ENCODE results near the gene PTPA.
"Not testable (repeated sequence)": the region's sequence is repeated elsewhere in the genome, so short reads cannot be mapped to it uniquely, and the experiment has no call there.

PTPA gene

GRCh38 chr9:129109952-129110739, 1.1 kb upstream of the PTPA start:
- peak; percentile 48 for DNase-seq

GRCh38 chr9:129111528-129112151, 425 bp downstream of the PTPA start:
- DNase-seq: peak; percentile 75

- DNase-seq: not testable (repeated sequence)
These were observed 1.3 kb downstream of the PTPA start for GRCh38 chr9:129112526-129112925.

- no peak for DNase-seq
These were observed 2.6 kb downstream of the PTPA start for GRCh38 chr9:129113645-129114304.

GRCh38 chr9:129118799-129119198, 7.6 kb downstream of the PTPA start:
- no peak for DNase-seq

GRCh38 chr9:129121483-129121882, 10.3 kb downstream of the PTPA start:
- no peak for DNase-seq

GRCh38 chr9:129122133-129122532, 10.9 kb downstream of the PTPA start:
- DNase-seq: no peak

GRCh38 chr9:129122976-129123375, 11.8 kb downstream of the PTPA start:
- DNase-seq: not testable (repeated sequence)

GRCh38 chr9:129124506-129125069, 13.4 kb downstream of the PTPA start:
- no peak for DNase-seq

GRCh38 chr9:129125478-129125877, 14.3 kb downstream of the PTPA start:
- no peak for DNase-seq

GRCh38 chr9:129126749-129127618, 15.8 kb downstream of the PTPA start:
- DNase-seq: peak; percentile 56

- no peak for DNase-seq
These were observed 17.5 kb downstream of the PTPA start for GRCh38 chr9:129128689-129129088.

- not testable (repeated sequence) for DNase-seq
These were observed 19.1 kb downstream of the PTPA start for GRCh38 chr9:129130271-129130670.

GRCh38 chr9:129130791-129131190, 19.6 kb downstream of the PTPA start:
- DNase-seq: no peak

- peak; percentile 75 for DNase-seq
These were observed 20.3 kb downstream of the PTPA start for GRCh38 chr9:129131300-129132145.

GRCh38 chr9:129133082-129133481, 21.9 kb downstream of the PTPA start:
- DNase-seq: no peak

- no peak for DNase-seq
These were observed 24.3 kb downstream of the PTPA start for GRCh38 chr9:129135476-129135875.

GRCh38 chr9:129136446-129137035, 25.3 kb downstream of the PTPA start:
- DNase-seq: no peak

GRCh38 chr9:129137292-129138143, 26.3 kb downstream of the PTPA start:
- DNase-seq: no peak

GRCh38 chr9:129138144-129138462, 26.9 kb downstream of the PTPA start:
- DNase-seq: no peak
